GM19351 (cell line): Measurements from ENCODE around the gene ARHGEF2.
A peak's percentile ranks its signal among the peaks of the same experiment; 100 is the strongest.

ENCODE experiments used
- ATAC-seq: cut with Tn5 transposase; IDR thresholded peaks from one replicate; pipeline ENCODE4 v1.9.1; 2021; ENCODE audit warnings: mild to moderate bottlenecking, moderate library complexity; ENCODE audit not compliant: unreplicated experiment

The ARHGEF2 gene

GRCh38 chr1:155978325-155978972, at the start of gene ARHGEF2:
TSS of gene ARHGEF2 (minus strand) at chr1:155978547. CDS start at chr1:155978427, 120 bp downstream.
- ATAC-seq: peak; percentile 50

DNA sequence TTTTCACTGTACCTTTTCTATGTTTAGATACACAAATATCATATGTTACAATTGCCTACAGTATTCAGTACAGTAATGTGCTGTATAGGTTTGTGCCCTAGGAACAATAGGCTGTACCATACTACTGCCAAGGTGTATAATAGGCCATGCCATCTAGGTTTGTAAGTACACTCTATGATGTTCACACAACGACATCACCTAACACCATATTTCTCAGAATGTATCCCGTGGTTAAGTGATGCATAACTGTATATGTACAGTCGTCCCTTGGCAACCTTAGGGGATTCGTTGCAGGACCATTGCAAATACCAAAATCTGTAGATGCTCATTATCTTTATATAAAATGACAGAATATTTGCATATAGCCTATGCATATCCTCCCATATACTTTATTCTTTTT, 48.2 kb upstream of the ARHGEF2 start:
- no peak for ATAC-seq

DNA sequence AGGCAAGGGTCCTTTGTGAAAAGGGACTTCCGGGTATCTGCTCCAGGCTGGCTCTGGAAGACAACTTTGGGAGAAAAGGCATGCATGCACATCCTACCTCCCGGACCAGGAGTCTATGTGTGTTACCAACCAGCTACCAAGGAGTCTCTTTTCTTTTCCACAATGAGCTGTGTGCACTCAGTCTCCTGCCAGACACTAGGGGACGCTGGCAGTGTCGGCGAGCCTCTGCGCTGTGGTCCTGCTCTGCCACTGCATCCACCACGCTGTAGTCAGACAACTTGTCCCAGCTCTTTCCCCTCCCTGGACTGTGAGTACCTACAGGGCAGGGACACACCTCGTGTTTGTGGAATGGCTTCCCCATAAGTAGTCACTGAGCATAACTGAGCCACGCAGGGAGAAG, 47.5 kb upstream of the ARHGEF2 start:
- ATAC-seq: no peak

DNA sequence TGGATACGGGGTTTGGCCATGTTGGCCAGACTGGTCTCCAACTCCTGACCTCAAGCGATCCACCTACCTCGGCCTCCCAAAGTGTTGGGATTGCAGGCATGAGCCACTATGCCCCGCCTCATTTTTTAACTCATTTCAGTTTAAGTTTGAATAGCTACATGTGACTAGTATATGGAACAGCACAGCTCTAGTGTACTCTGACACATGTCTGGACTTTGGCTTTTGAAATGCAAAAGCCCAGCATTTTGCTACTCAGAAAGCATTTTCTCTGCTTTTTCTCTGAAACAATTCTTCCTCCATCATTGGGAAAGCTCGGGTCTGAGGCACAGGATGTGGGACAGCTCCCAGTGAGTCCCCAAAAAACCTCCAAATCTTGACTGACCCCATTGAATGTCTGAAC, 46.5 kb upstream of the ARHGEF2 start:
- ATAC-seq: no peak

GRCh38 chr1:156021954-156022353, 43.6 kb upstream of the ARHGEF2 start:
- ATAC-seq: no peak

DNA sequence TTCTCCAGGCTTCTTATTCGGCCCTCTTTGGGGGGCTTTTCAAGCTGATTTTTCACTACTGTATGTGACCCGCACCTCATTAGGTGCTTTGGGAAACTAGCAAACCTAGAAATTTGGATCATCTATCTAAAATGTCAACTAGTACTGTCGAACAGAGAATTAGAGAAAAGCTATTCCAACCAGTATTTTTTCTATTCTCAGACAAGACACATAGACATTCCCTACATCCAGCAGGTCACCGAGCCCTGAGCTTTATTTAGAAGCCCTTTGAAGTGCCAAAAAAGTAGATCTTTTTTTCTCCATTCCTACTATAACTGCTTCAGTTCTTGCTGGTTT, 42.7 kb upstream of the ARHGEF2 start:
- no peak for ATAC-seq

- peak; percentile 99 for ATAC-seq
These were observed 42.1 kb upstream of the ARHGEF2 start, which contains the start of gene SSR2 for GRCh38 chr1:156020293-156021092. TSS of gene SSR2 (minus strand) at chr1:156020951. CDS start at chr1:156020167, 784 bp downstream.

GRCh38 chr1:156019946-156020292, 41.6 kb upstream of the ARHGEF2 start:
- no peak for ATAC-seq

DNA sequence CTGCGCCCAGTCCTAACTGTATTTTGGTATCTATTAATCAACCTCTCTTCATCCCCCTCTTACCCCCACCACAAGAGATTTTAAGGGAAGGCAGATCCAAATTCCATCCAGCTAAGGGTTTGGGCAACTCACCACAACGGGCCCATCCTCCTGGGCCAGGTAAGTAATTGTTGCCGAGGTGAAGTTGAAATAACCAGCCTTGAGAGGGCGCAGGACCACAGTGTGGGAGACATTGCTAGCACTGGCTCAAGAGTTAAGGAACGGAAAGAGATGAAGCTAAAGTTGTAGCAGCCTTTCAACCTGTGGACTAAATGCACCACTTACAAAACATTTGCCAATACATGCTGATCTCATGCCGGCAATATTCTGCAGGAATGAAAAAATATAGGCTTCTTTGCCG, 36.5 kb upstream of the ARHGEF2 start:
- ATAC-seq: no peak

- ATAC-seq: peak; percentile 84
These were observed 33.9 kb upstream of the ARHGEF2 start for GRCh38 chr1:156012051-156012817.

- no peak for ATAC-seq
These were observed 31.1 kb upstream of the ARHGEF2 start for GRCh38 chr1:156009404-156009803.

DNA sequence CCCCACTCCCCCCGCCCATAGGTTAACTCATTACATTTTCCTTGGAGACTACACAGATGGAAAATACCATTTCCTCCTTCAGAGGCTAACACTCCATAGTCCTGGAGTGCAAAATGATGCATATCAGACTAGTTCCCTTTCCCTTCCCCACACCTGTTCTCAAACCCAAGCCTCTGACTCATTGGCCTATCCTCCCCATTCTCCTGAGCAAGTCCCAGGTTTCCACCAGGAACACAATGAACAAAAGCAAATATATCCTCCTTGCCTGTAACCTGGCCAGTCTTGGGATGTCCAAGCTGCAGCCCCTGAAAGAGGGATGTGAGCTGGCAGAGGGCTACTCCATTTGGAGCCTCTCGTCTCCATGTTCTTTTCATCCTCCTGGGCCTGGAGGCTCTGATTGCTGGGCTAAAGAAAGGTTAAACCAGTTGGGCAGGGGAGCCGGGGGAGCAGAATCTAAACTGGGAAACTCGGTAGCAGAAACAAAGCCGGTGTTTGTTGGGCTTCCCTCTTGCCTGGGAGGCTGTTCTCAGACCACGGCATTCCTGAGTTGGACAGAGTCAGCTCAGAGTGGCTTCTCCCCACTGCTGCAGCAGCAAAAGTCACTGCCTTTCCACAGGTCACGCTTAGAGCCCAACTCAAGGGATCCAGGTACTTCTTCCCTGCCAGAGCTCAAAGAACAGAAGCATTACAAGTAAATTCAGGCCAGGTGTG, 28.5 kb upstream of the ARHGEF2 start:
- ATAC-seq: no peak

DNA sequence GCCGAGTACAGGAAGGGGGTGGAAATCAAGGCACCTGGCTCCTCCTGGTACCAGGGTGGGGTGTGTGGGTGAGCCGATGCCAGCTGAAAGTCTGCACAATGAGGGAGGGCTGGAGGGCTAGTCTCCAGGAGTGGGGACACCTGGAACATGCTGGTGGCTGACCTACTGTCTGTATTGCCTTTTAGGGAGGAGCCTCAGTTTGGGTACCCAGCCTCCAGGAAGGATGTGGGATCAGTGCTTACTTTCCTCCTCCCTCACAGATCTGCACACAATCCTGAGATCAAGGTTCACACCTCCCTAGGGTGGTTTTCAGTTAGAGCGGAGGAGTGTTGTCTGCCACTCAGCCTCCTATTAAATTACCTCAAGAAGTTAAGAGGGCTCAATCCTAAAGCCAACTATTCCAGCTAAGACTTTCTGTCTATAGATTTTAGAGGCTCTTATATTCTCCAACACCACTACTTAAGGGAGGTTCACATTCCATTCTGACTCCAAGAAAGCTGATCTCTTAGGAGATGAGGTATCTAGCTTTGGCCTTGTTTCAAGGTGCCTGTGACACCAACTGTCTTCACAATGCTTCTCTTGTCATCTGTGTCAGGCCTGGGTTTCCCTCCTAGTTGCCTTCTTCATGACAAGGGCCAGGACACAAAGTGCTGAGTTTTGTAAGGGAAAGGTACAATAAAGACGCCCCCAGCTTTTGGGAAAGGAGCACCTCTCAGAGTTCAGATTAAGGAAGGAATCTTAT, 26.7 kb upstream of the ARHGEF2 start:
- ATAC-seq: no peak

DNA sequence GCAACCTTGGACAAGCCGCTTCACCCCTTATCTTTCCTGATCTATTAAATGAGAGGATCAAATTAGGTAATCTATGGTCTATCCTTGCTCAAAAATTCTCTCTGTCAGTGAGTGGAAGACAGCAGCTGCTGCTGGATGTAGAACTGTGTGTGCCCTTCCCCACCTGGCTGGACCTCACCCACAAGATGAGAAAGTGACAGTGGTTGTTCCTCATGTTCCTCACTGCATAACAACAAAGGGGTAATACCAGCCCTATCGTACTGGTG, 25.5 kb upstream of the ARHGEF2 start:
- ATAC-seq: no peak

DNA sequence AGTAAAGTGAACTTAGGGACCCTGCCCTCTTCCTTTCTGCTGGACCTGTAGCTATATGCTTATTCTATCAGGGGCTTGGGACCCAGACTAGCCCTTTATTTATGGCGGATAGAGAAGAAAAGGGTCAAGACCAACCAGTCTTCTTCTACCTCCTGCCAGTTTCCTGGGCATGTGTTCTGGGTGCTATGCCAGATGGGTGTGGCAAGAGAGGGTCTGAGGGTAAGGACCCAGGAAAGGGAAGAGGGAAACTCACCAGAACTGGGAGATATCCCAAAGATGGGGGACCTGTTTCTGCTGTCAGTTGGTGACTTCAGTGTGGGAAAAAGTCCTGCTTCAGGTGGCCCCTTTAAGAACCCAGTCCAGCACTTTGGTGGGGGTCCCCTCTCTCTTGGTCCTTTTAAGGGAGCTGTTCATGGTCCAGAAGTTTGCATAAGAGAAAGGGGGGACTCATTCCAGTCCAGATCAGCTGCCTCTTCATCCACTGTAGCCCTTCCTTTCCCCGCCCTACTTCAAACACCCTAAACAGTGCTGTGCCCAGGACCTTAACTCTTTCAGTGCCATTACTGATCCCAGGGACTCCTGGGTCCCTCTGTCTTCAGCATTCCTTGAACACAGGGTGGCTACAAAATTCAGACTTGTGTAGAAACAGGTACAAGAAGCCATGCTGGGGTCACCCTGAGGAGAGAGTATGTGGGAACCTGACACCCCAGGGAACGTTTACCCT, 24.0 kb upstream of the ARHGEF2 start:
- ATAC-seq: no peak

DNA sequence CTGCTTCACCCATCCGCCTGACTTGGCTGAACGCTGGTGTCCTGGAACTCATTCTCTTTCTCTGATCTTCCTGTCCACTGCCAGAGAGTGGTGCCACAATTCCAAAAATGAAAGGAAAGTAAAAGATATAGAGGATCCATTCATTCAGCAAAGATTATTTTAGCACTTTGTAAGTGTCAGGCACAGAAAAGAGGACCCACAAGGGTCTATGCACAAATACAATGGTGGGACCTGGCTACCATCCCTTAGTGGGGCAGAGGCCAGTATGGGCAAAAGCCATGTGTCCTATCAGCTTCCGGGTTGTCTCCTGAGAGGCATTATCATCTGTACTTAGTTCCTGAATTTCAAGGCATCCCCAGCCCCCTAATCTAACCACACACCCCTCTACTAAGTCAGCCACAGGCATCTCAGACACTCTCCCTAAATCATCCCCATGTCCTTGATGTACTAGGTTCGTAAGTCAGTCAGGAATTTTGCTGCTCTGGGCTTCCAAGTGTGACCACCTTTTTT, 23.4 kb upstream of the ARHGEF2 start:
- no peak for ATAC-seq

- no peak for ATAC-seq
These were observed 22.8 kb upstream of the ARHGEF2 start for GRCh38 chr1:156001021-156001661.

GRCh38 chr1:155999964-156000363, 21.6 kb upstream of the ARHGEF2 start:
- ATAC-seq: no peak

- ATAC-seq: no peak
These were observed 17.8 kb upstream of the ARHGEF2 start for GRCh38 chr1:155996166-155996565.
